WTC11 (cell line): ENCODE measurements around the gene NBAS. TPM values are rescaled to one million over a fixed set of nuclear protein-coding genes. Genes with fewer than 3 reads are reported as not detected.
A peak's percentile ranks its signal among the peaks of the same experiment; 100 is the strongest.

Source experiments
- ATAC-seq: fragments of 200-7000 bp; cut with Tn5 transposase; 2 replicates; pipeline ENCODE4 v1.10.0; 2021; ENCODE audit warnings: mild to moderate bottlenecking, moderate library complexity
- CTCF ChIA-PET: fragments of 300-600 bp; sonication (Branson Sonifier 250); formaldehyde crosslinking; loops from one replicate; lab custom pipeline; 2021; ENCODE audit warnings: antibody characterized with exemption; lab: Charles Lee
- POLR2A ChIA-PET: fragments of 350-600 bp; sonication (Branson Sonifier 250); formaldehyde crosslinking; loops from one replicate; lab custom pipeline; 2021; ENCODE audit warnings: antibody characterized with exemption; lab: Charles Lee
- DNase-seq: peaks from one replicate; pipeline ENCODE4 v3.0.0; 2021; ENCODE audit warnings: low spot score
- H3K27ac Mint-ChIP-seq: 2 replicates; pipeline ENCODE4 v1.8.0; 2021; ENCODE audit warnings: mixed read lengths
- H3K27me3 Mint-ChIP-seq: 2 replicates; pipeline ENCODE4 v1.8.0; 2021; ENCODE audit warnings: low read depth, mild to moderate bottlenecking, moderate library complexity, mixed read lengths
- H3K36me3 Mint-ChIP-seq: 2 replicates; pipeline ENCODE4 v1.8.0; 2021; ENCODE audit warnings: mixed read lengths
- H3K4me1 Mint-ChIP-seq: 2 replicates; pipeline ENCODE4 v1.8.0; 2022; ENCODE audit warnings: mixed read lengths
- H3K4me3 Mint-ChIP-seq: 2 replicates; pipeline ENCODE4 v1.8.0; 2021; ENCODE audit warnings: mild to moderate bottlenecking, moderate library complexity, mixed read lengths
- H3K9me3 Mint-ChIP-seq: 2 replicates; pipeline ENCODE4 v1.8.0; 2021; ENCODE audit warnings: mixed read lengths
- ATF3 ChIP-seq: sonication (generic); formaldehyde crosslinking; conservative IDR thresholded peaks from 2 replicates; pipeline ENCODE4 v1.8.1; 2022; ENCODE audit warnings: mild to moderate bottlenecking, missing genetic modification reagents
- CBFB ChIP-seq: sonication (generic); formaldehyde crosslinking; IDR thresholded peaks from 2 replicates; pipeline ENCODE4 v1.8.1; 2022; ENCODE audit warnings: mild to moderate bottlenecking, low read depth, missing genetic modification reagents
- CTCF ChIP-seq: fragments of 200-600 bp; IDR thresholded peaks from 2 replicates; pipeline ENCODE4 v1.8.0; 2022; ENCODE audit warnings: antibody characterized with exemption
- E2F1 ChIP-seq: sonication (generic); formaldehyde crosslinking; IDR thresholded peaks from 2 replicates; pipeline ENCODE4 v1.8.0; 2022; ENCODE audit warnings: mild to moderate bottlenecking, missing genetic modification reagents
- EMX1 ChIP-seq: fragments of 250-450 bp; sonication (Bioruptor Pico); IDR thresholded peaks from 2 replicates; pipeline ENCODE4 v1.8.0; 2021; ENCODE audit warnings: mild to moderate bottlenecking
- FOXK1 ChIP-seq: sonication (generic); formaldehyde crosslinking; IDR thresholded peaks from 2 replicates; pipeline ENCODE4 v1.8.0; 2022; ENCODE audit warnings: mild to moderate bottlenecking, moderate library complexity, missing genetic modification reagents
- GABPB1 ChIP-seq: sonication (generic); formaldehyde crosslinking; IDR thresholded peaks from 2 replicates; pipeline ENCODE4 v1.8.1; 2023; ENCODE audit warnings: mild to moderate bottlenecking, missing genetic modification reagents
- JUN ChIP-seq: sonication (generic); formaldehyde crosslinking; IDR thresholded peaks from 2 replicates; pipeline ENCODE4 v1.8.0; 2023; ENCODE audit warnings: mild to moderate bottlenecking, missing genetic modification reagents
- NFATC4 ChIP-seq: fragments of 250-450 bp; sonication (Bioruptor Pico); IDR thresholded peaks from 2 replicates; pipeline ENCODE4 v1.9.0; 2021; ENCODE audit warnings: mild to moderate bottlenecking
- NFE2L1 ChIP-seq: sonication (generic); formaldehyde crosslinking; IDR thresholded peaks from 2 replicates; pipeline ENCODE4 v1.8.1; 2023; ENCODE audit warnings: missing genetic modification reagents
- NR3C1 ChIP-seq: sonication (generic); formaldehyde crosslinking; conservative IDR thresholded peaks from 2 replicates; pipeline ENCODE4 v1.8.1; 2023; ENCODE audit warnings: low read depth, mild to moderate bottlenecking, missing genetic modification reagents
- PRRX2 ChIP-seq: fragments of 250-450 bp; sonication (Bioruptor Pico); IDR thresholded peaks from 2 replicates; pipeline ENCODE4 v1.8.0; 2021; ENCODE audit warnings: mild to moderate bottlenecking
- SOX15 ChIP-seq: fragments of 250-450 bp; sonication (Bioruptor Pico); IDR thresholded peaks from 2 replicates; pipeline ENCODE4 v1.9.0; 2021; ENCODE audit warnings: mild to moderate bottlenecking
- TEAD4 ChIP-seq: sonication (generic); formaldehyde crosslinking; IDR thresholded peaks from 2 replicates; pipeline ENCODE4 v1.8.0; 2022; ENCODE audit warnings: mild to moderate bottlenecking, missing genetic modification reagents
- TP53 ChIP-seq: sonication (generic); formaldehyde crosslinking; IDR thresholded peaks from 2 replicates; pipeline ENCODE4 v1.8.1; 2023; ENCODE audit warnings: mild to moderate bottlenecking, missing genetic modification reagents
- USF2 ChIP-seq: sonication (generic); formaldehyde crosslinking; IDR thresholded peaks from 2 replicates; pipeline ENCODE4 v1.8.1; 2023; ENCODE audit warnings: mild to moderate bottlenecking, missing genetic modification reagents, moderate library complexity
- ZBTB43 ChIP-seq: sonication (generic); formaldehyde crosslinking; IDR thresholded peaks from 2 replicates; pipeline ENCODE4 v1.8.1; 2023; ENCODE audit warnings: mild to moderate bottlenecking, missing genetic modification reagents
- ZNF138 ChIP-seq: sonication (generic); formaldehyde crosslinking; conservative IDR thresholded peaks from 2 replicates; pipeline ENCODE4 v1.8.1; 2022; ENCODE audit warnings: mild to moderate bottlenecking, moderate library complexity, missing genetic modification reagents
- ZNF219 ChIP-seq: sonication (generic); formaldehyde crosslinking; IDR thresholded peaks from 2 replicates; pipeline ENCODE4 v1.8.0; 2023; ENCODE audit warnings: missing genetic modification reagents, mild to moderate bottlenecking, borderline replicate concordance
- ZNF281 ChIP-seq: sonication (generic); formaldehyde crosslinking; IDR thresholded peaks from 2 replicates; pipeline ENCODE4 v1.8.0; 2023; ENCODE audit warnings: mild to moderate bottlenecking, missing genetic modification reagents
- ZNF317 ChIP-seq: sonication (generic); formaldehyde crosslinking; IDR thresholded peaks from 2 replicates; pipeline ENCODE4 v1.8.1; 2023; ENCODE audit warnings: low read depth, mild to moderate bottlenecking, moderate library complexity, missing genetic modification reagents, borderline replicate concordance
- ZNF416 ChIP-seq: fragments of 250-450 bp; sonication (Bioruptor Pico); IDR thresholded peaks from 2 replicates; pipeline ENCODE4 v1.9.0; 2021; ENCODE audit warnings: mild to moderate bottlenecking, inconsistent platforms
- ZSCAN18 ChIP-seq: fragments of 250-450 bp; sonication (Bioruptor Pico); IDR thresholded peaks from 2 replicates; pipeline ENCODE4 v2.1.2; 2022; ENCODE audit warnings: mild to moderate bottlenecking, moderate library complexity
- total RNA-seq: library from RNA; stranded (reverse); gene quantifications from 3 replicates; pipeline ENCODE4 v1.2.3, GENCODE V29; 2021

The NBAS gene
- total RNA-seq, 1 experiment from 2014 or later: 32.3 TPM

GRCh38 chr2:15563227-15564100 lies 2.3 kb upstream of the NBAS start:
- ATAC-seq (no peak), DNase-seq (peak; percentile 14)
- CTCF ChIA-PET: interaction anchor here (0.7 kb wide), 1 partner anchor 14 kb away, joined by 4 read pairs; no protein-coding TSS in a partner anchor
- H3K4me3 Mint-ChIP-seq: no peak overlapping the region
- H3K4me1 Mint-ChIP-seq: peaks cover 19% of the 10 kb centered on the region
- no peaks in the 10 kb centered on the region for H3K36me3 Mint-ChIP-seq
- POLR2A ChIA-PET: no interaction called here
- H3K27ac Mint-ChIP-seq: no peak overlapping the region
- H3K9me3 Mint-ChIP-seq: no peaks in the 10 kb centered on the region
- H3K27me3 Mint-ChIP-seq: peaks cover 6% of the 10 kb centered on the region
- TF ChIP-seq GABPB1 (CRISPR knock-in tag) (peak; percentile 61; the same call in 1 of the 2 replicates), NFATC4 (CRISPR knock-in tag) (no peak), ZNF416 (CRISPR knock-in tag) (no peak)
- TF ChIP-seq, all 79 proteins: peak for 1

GRCh38 chr2:15562354-15563031 lies 1.4 kb upstream of the NBAS start:
- H3K27ac Mint-ChIP-seq: no peak overlapping the region
- peaks cover 19% of the 10 kb centered on the region for H3K4me1 Mint-ChIP-seq
- H3K36me3 Mint-ChIP-seq: no peaks in the 10 kb centered on the region
- TF ChIP-seq ZSCAN18 (CRISPR knock-in tag): no peak
- TF ChIP-seq TEAD4 (CRISPR knock-in tag): no peak
- no peak for TF ChIP-seq SOX15 (CRISPR knock-in tag)
- no peak for TF ChIP-seq ZNF317
- TF ChIP-seq ZNF138 (CRISPR knock-in tag): no peak
- no peak for TF ChIP-seq NR3C1 (CRISPR knock-in tag)
- no peak for TF ChIP-seq ATF3
- no peak for TF ChIP-seq CBFB
- no peak for TF ChIP-seq NFE2L1 (CRISPR knock-in tag)
- TF ChIP-seq ZBTB43 (CRISPR knock-in tag): no peak
- TF ChIP-seq ZNF281 (CRISPR knock-in tag): no peak
- TF ChIP-seq EMX1: no peak
- no peak for TF ChIP-seq JUN
- TF ChIP-seq ZNF219 (CRISPR knock-in tag): no peak
- TF ChIP-seq USF2: no peak
- TF ChIP-seq PRRX2: no peak
- TF ChIP-seq CTCF: no peak
- TF ChIP-seq TP53: no peak
- TF ChIP-seq FOXK1 (CRISPR knock-in tag): no peak
- TF ChIP-seq E2F1 (CRISPR knock-in tag): no peak
- no peaks in the 10 kb centered on the region for H3K9me3 Mint-ChIP-seq
- DNase-seq (no peak), ATAC-seq (no peak)
- H3K27me3 Mint-ChIP-seq: peaks cover 6% of the 10 kb centered on the region
- ChIA-PET POLR2A (no interaction called here), CTCF (interaction anchor here (1.7 to 2.0 kb wide), 2 partner anchors 15 kb away, joined by 12 to 24 read pairs; no protein-coding TSS in a partner anchor)
- H3K4me3 Mint-ChIP-seq: peak overlapping the region; percentile 99
